Fibroblast of lung (primary cell): ENCODE results near the gene NAGLU. TPM values are rescaled to one million over a fixed set of nuclear protein-coding genes. Genes with fewer than 3 reads are reported as not detected.

Experiments used
- DNase-seq, 2 donors: peaks; one replicate each; pipeline versions ENCODE4 v3.0.0 to v3.0.0-alpha.2; 2010; ENCODE audit warnings: low read depth in 2 of 2
- H2AFZ ChIP-seq: 2 replicates; pipeline ENCODE4 v1.5.1; 2012; ENCODE audit warnings: low read length, control low read depth, inconsistent platforms
- H3K27ac ChIP-seq: 2 replicates; pipeline ENCODE4 v1.5.1; 2011; ENCODE audit warnings: low read length, control low read depth; ENCODE audit not compliant: insufficient read depth
- H3K27me3 ChIP-seq: 2 replicates; pipeline ENCODE4 v1.5.1; 2011; ENCODE audit warnings: mild to moderate bottlenecking, low read length; ENCODE audit not compliant: control insufficient read depth, insufficient read depth
- H3K36me3 ChIP-seq: 2 replicates; pipeline ENCODE4 v1.5.1; 2011; ENCODE audit warnings: low read length; ENCODE audit not compliant: control insufficient read depth, insufficient read depth
- H3K4me1 ChIP-seq: 2 replicates; pipeline ENCODE4 v1.5.1; 2011; ENCODE audit warnings: low read length; ENCODE audit not compliant: control insufficient read depth, insufficient read depth; ENCODE audit errors: extremely low read depth
- H3K4me2 ChIP-seq: 2 replicates; pipeline ENCODE4 v1.5.1; 2011; ENCODE audit warnings: low read length, control low read depth; ENCODE audit not compliant: insufficient read depth; ENCODE audit errors: extremely low read depth
- H3K4me3 ChIP-seq, 4 experiments: fragments of 200-600 bp in 1 of 4; sonication (generic) in 1 of 4; replicated peaks in 1 of 4; 2 replicates each; pipeline ENCODE4 v1.5.1; 2011 to 2016; ENCODE audit warnings: low read length in 4 of 4, low read depth in 3 of 4, mild to moderate bottlenecking in 3 of 4, control low read depth in 2 of 4, inconsistent platforms in 1 of 4, mixed read lengths in 1 of 4; ENCODE audit not compliant: insufficient read depth in 1 of 4; ENCODE audit errors: control extremely low read depth in 1 of 4
- H3K79me2 ChIP-seq: 2 replicates; pipeline ENCODE4 v1.5.1; 2012; ENCODE audit warnings: mild to moderate bottlenecking, low read length, inconsistent platforms; ENCODE audit not compliant: control insufficient read depth, insufficient read depth
- H3K9ac ChIP-seq: 2 replicates; pipeline ENCODE4 v1.5.1; 2011; ENCODE audit warnings: mild to moderate bottlenecking, low read length, control low read depth; ENCODE audit not compliant: insufficient read depth
- H3K9me3 ChIP-seq: 2 replicates; pipeline ENCODE4 v1.5.1; 2012; ENCODE audit warnings: low read depth, low read length; ENCODE audit not compliant: control insufficient read depth, insufficient read depth
- H4K20me1 ChIP-seq: 2 replicates; pipeline ENCODE4 v1.5.1; 2011; ENCODE audit warnings: low read length; ENCODE audit not compliant: control insufficient read depth, insufficient read depth; ENCODE audit errors: extremely low read depth
- CTCF ChIP-seq, 2 donors: IDR thresholded peaks in 1 of 2; conservative IDR thresholded peaks in 1 of 2; 1 replicate in 1 of 2; 2 replicates in 1 of 2; pipeline ENCODE4 v1.5.1; 2011 to 2012; ENCODE audit warnings: low read length in 2 of 2, control low read depth in 1 of 2, inconsistent platforms in 1 of 2, low read depth in 1 of 2, mild to moderate bottlenecking in 1 of 2
- EZH2 ChIP-seq: IDR thresholded peaks from 2 replicates; pipeline ENCODE4 v1.5.1; 2012; ENCODE audit warnings: low read length, control low read depth, mild to moderate bottlenecking; ENCODE audit errors: missing control alignments
- polyA plus RNA-seq, 2 donors: library from polyadenylated mRNA; depleted of rRNA in 1 of 2; stranded (reverse) in 1 of 2; unstranded in 1 of 2; fragments of >200 nt; gene quantifications; 2 replicates each; pipeline ENCODE4 v1.2.1, GENCODE V29; 2011 to 2012; ENCODE audit warnings: missing spikeins in 1 of 2
- total RNA-seq: library from RNA; depleted of rRNA; stranded (reverse); fragments of >200 nt; gene quantifications from 2 replicates; pipeline ENCODE4 v1.2.1, GENCODE V29; 2014

The NAGLU gene
- total and polyA plus RNA-seq, 2 donors (not counting 1 experiment from before 2014, with no cell fraction given), result 19.5 to 31.9 TPM

- no peak for DNase-seq
- H2AFZ ChIP-seq, result no peak overlapping the region
- H3K4me1 ChIP-seq, result peaks cover 11% of the 10 kb centered on the region
- no peak overlapping the region for H3K27ac ChIP-seq
- H3K4me3 ChIP-seq, result no peak overlapping the region
- H4K20me1 ChIP-seq, result no peaks in the 10 kb centered on the region
- H3K9me3 ChIP-seq, result no peaks in the 10 kb centered on the region
- H3K4me2 ChIP-seq, result no peak overlapping the region
- H3K79me2 ChIP-seq, result no peaks in the 10 kb centered on the region
- TF ChIP-seq CTCF (conservative IDR thresholded peaks at IDR 0.05 in 1 of 2, IDR thresholded peaks at IDR 0.05 in 1 of 2; ENCODE audit: low read depth in 1 of 2, low read length in 2 of 2) (no peak), EZH2 (no peak)
- H3K27me3 ChIP-seq, result no peaks in the 10 kb centered on the region
- H3K9ac ChIP-seq, result no peak overlapping the region
- peaks cover 3% of the 10 kb centered on the region for H3K36me3 ChIP-seq
Observed at GRCh38 chr17:42527932-42528331, 8.1 kb upstream of the NAGLU start.

GRCh38 chr17:42529061-42529460, 7.0 kb upstream of the NAGLU start:
- Histone ChIP-seq H3K9ac (no peak overlapping the region), H2AFZ (no peak overlapping the region), H3K9me3 (no peaks in the 10 kb centered on the region), H3K4me1 (peaks cover 9% of the 10 kb centered on the region), H4K20me1 (no peaks in the 10 kb centered on the region), H3K79me2 (no peaks in the 10 kb centered on the region), H3K36me3 (no peaks in the 10 kb centered on the region), H3K4me3 (no peak overlapping the region), H3K27me3 (no peaks in the 10 kb centered on the region), H3K27ac (no peak overlapping the region), H3K4me2 (no peak overlapping the region)
- TF ChIP-seq CTCF (conservative IDR thresholded peaks at IDR 0.05 in 1 of 2, IDR thresholded peaks at IDR 0.05 in 1 of 2; ENCODE audit: low read depth in 1 of 2, low read length in 2 of 2) (no peak), EZH2 (no peak)
- no peak for DNase-seq

GRCh38 chr17:42530952-42531454, 5.0 kb upstream of the NAGLU start:
- no peaks in the 10 kb centered on the region for H3K27me3 ChIP-seq
- H3K9me3 ChIP-seq, result no peaks in the 10 kb centered on the region
- no peak overlapping the region for H3K4me2 ChIP-seq
- H2AFZ ChIP-seq, result no peak overlapping the region
- H3K4me1 ChIP-seq, result peaks cover 9% of the 10 kb centered on the region
- H3K4me3 ChIP-seq, result no peak overlapping the region
- no peaks in the 10 kb centered on the region for H3K79me2 ChIP-seq
- no peak overlapping the region for H3K27ac ChIP-seq
- H3K36me3 ChIP-seq, result no peaks in the 10 kb centered on the region
- DNase-seq, result no peak
- H4K20me1 ChIP-seq, result no peaks in the 10 kb centered on the region
- no peak for TF ChIP-seq EZH2
- TF ChIP-seq CTCF (conservative IDR thresholded peaks at IDR 0.05 in 1 of 2, IDR thresholded peaks at IDR 0.05 in 1 of 2; ENCODE audit: low read depth in 1 of 2, low read length in 2 of 2), result no peak
- H3K9ac ChIP-seq, result no peak overlapping the region
